Motor neuron (in vitro differentiated cells): Measurements from ENCODE around the gene SYNE2. TPM values are rescaled to one million over a fixed set of nuclear protein-coding genes. Genes with fewer than 3 reads are reported as not detected.
"Not testable (repeated sequence)": the region's sequence is repeated elsewhere in the genome, so short reads cannot be mapped to it uniquely, and the experiment has no call there.

ENCODE experiments used
- ATAC-seq, 8 experiments: fragments of 200-7000 bp; cut with Tn5 transposase; replicated peaks in 6 of 8; 2 replicates each; pipeline ENCODE4 v1.8.0; 2021; ENCODE audit warnings: mild to moderate bottlenecking in 8 of 8, moderate library complexity in 8 of 8
- H3K27ac ChIP-seq, 2 donors: fragments of 250-450 bp; sonication (Bioruptor Pico); 2 replicates each; pipeline ENCODE4 v1.9.0; 2021; ENCODE audit warnings: antibody characterized with exemption in 2 of 2, mild to moderate bottlenecking in 2 of 2, moderate library complexity in 1 of 2
- H3K4me1 ChIP-seq, 2 donors: fragments of 250-450 bp; sonication (Bioruptor Pico); replicated peaks in 1 of 2; 2 replicates each; pipeline ENCODE4 v1.6.1; 2021; ENCODE audit warnings: antibody characterized with exemption in 2 of 2, mild to moderate bottlenecking in 2 of 2, moderate library complexity in 1 of 2
- H3K4me3 ChIP-seq, 5 donors: fragments of 250-450 bp; sonication (Bioruptor Pico); 2 replicates each; pipeline ENCODE4 v1.9.0; 2021; ENCODE audit warnings: antibody characterized with exemption in 5 of 5, mild to moderate bottlenecking in 5 of 5, moderate library complexity in 4 of 5
- WGBS, 10 experiments: fragments of 450-650 bp; shearing (Covaris generic); methylation state at CpG; one replicate each; pipeline ENCODE4 v1.0.0; 2022; 5-methylcytosine and 5-hydroxymethylcytosine counted together
- in situ Hi-C, 9 experiments: fragments of 400-800 bp; cut with MboI; loops; one replicate each; pipeline ENCODE4 v1.15.0; 2021; ENCODE audit warnings: low sequenced_read_pairs in 9 of 9, low pct_unique_long_range_greater_than_20kb in 2 of 9; ENCODE audit not compliant: unreplicated experiment in 9 of 9
- total RNA-seq, 8 experiments: library from RNA; unstranded; fragments of 300-600 nt; gene quantifications; 2 replicates each; pipeline versions ENCODE4 v1.2.3 to v1.2.4, GENCODE V29; 2022

The SYNE2 gene
- total RNA-seq, 8 experiments from 2014 or later, result 3.6 to 51.3 (median 34.2) TPM

- ATAC-seq, H3K27ac ChIP-seq, H3K4me1 ChIP-seq, H3K4me3 ChIP-seq: not testable (repeated sequence)
- no CpG with 5 or more reads among the region's 66 CpGs for WGBS, 10 experiments
- in situ Hi-C loops, result loop anchor here in 1 of 9 experiments (25.0 kb wide), 1 partner anchor 249 kb away; the partner anchor contains the start of gene ESR2
Measured at GRCh38 chr14:64037869-64038745, 185.3 kb downstream of the SYNE2 start.

DNA sequence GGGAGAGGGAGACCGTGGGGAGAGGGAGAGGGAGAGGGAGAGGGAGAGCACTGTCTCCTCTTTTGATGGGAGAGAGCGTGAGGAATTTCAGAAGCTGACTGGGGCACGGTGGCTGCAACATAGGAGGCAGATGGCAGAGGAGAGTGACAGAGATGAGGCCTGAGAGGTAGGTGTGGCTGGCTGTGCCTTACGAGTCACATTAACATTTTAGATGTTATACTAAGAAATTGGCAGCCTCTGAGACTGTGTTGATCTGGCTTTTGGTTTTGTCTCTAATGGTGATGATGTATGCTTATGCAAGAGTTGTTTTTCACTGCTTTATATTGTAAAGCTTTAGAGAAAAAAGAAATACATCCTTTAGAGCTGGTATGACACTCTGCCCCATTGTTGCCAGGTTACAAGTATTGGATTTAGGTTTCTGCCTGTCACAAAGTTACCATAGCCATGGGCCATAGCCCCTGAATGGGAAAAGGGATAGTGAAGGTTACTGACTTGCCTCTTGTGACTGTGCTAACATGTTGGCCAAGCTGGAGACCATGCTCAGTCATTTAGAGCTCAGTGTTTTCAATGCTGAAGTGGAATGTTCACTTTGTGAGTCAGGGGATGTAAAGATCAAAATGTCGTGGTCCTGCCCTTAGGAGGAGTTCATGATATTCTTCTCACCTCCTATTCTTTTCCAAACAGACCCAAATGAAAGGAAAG, 186.2 kb downstream of the SYNE2 start:
- no peak overlapping the region for H3K4me3 ChIP-seq
- ATAC-seq, result peak in 3 of 8 experiments; percentile 65 to 100 (median 99)
- in situ Hi-C loops, result loop anchor here in 1 of 9 experiments (25.0 kb wide), 1 partner anchor 248 kb away; the partner anchor contains the start of gene ESR2
- H3K27ac ChIP-seq, result no peak overlapping the region
- H3K4me1 ChIP-seq, result peaks cover 4 to 5% of the 10 kb centered on the region in 2 donors
- 50 to 100% (median 78%) methylated on average over 1 to 3 of the region's 5 CpGs; no CpG with 5 or more reads in 4 of the 10 experiments for whole genome bisulfite sequencing, 10 experiments

DNA sequence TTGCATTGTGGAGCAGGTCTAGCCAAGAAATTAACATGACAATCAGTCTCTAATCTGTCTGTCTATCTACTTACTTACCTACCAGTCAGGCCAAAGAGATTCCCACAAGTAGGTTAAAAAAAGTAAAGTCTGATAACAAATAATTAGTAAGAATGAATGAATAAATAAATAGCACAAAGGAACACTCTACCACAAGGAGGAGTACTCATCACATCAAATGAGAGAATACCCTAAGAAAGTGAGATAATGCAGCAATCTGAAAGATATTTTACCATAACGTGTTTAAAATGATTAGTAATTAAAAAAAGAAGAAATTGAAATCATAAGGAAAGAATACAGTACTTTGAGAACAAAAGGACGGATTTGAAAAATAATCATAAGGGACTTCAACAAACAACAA, 187.2 kb downstream of the SYNE2 start:
- 48 to 100% (median 95%) methylated on average over 1 to 2 of the region's 2 CpGs for WGBS, 10 experiments
- in situ Hi-C loops, result loop anchor here in 1 of 9 experiments (25.0 kb wide), 1 partner anchor 247 kb away; the partner anchor contains the start of gene ESR2
- no peak for ATAC-seq
- H3K27ac ChIP-seq, result no peak overlapping the region
- no peak overlapping the region for H3K4me3 ChIP-seq
- peaks cover 2 to 5% of the 10 kb centered on the region in 2 donors for H3K4me1 ChIP-seq

GRCh38 chr14:64043296-64043695, 190.5 kb downstream of the SYNE2 start:
- WGBS, 10 experiments, result 83 to 100% (median 98%) methylated on average over 1 to 6 of the region's 6 CpGs; no CpG with 5 or more reads in 1 of the 10 experiments
- not testable (repeated sequence) for H3K4me3 ChIP-seq, ATAC-seq, H3K4me1 ChIP-seq, H3K27ac ChIP-seq
- in situ Hi-C loops, result loop anchor here in 1 of 9 experiments (25.0 kb wide), 1 partner anchor 244 kb away; the partner anchor contains the start of gene ESR2

DNA sequence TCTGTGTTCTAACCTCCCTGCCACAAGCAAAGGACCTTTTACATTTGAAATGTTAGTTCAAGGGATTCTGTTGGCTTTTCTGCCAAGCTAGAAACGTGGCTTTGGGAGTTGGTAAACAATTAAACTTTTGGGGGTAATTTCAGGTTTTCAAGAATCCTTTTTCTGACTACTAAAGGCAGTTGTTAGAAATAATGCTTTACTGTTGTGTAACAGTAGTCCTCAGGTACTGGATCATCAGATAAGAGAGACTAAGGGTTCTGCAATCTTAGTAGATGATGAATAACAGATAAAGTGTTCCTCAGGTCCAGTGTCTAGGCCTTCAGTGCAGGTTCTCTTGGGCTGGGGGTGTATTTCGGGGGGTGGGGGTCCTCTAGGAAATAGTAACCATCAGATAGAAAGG, 192.3 kb downstream of the SYNE2 start:
- in situ Hi-C loops, result loop anchor here in 1 of 9 experiments (25.0 kb wide), 1 partner anchor 242 kb away; the partner anchor contains the start of gene ESR2
- Histone ChIP-seq H3K27ac (no peak overlapping the region), H3K4me1 (no peaks in the 10 kb centered on the region), H3K4me3 (no peak overlapping the region)
- ATAC-seq, result no peak
- 0 to 100% (median 60%) methylated on average over 1 to 2 of the region's 2 CpGs; no CpG with 5 or more reads in 3 of the 10 experiments for WGBS, 10 experiments

GRCh38 chr14:64049616-64050381, 197.0 kb downstream of the SYNE2 start:
- in situ Hi-C loops, result loop anchor here in 1 of 9 experiments (25.0 kb wide), 1 partner anchor 238 kb away; the partner anchor contains the start of gene ESR2
- H3K4me1 ChIP-seq, result no peaks in the 10 kb centered on the region
- no peak for ATAC-seq
- H3K27ac ChIP-seq, result no peak overlapping the region
- H3K4me3 ChIP-seq, result no peak overlapping the region
- WGBS, 10 experiments, result 25 to 100% (median 94%) methylated on average over 1 to 2 of the region's 2 CpGs; no CpG with 5 or more reads in 1 of the 10 experiments

GRCh38 chr14:64053694-64054669, 201.2 kb downstream of the SYNE2 start:
- Histone ChIP-seq H3K4me1 (no peaks in the 10 kb centered on the region), H3K4me3 (no peak overlapping the region), H3K27ac (no peak overlapping the region)
- WGBS, 10 experiments, result 72 to 86% (median 79%) methylated on average over 1 to 10 of the region's 10 CpGs
- in situ Hi-C loops, result no loop called here
- no peak for ATAC-seq

- Histone ChIP-seq H3K4me3 (no peak overlapping the region), H3K4me1 (no peaks in the 10 kb centered on the region), H3K27ac (no peak overlapping the region)
- ATAC-seq, result no peak
- in situ Hi-C loops, result no loop called here
- 74 to 100% (median 100%) methylated on average over 1 to 4 of the region's 6 CpGs; no CpG with 5 or more reads in 5 of the 10 experiments for WGBS, 10 experiments
Measured at GRCh38 chr14:64059454-64060198, 206.8 kb downstream of the SYNE2 start.

GRCh38 chr14:64060199-64060545, 207.4 kb downstream of the SYNE2 start:
- in situ Hi-C loops, result no loop called here
- 71 to 100% (median 90%) methylated on average over 1 of the region's 1 CpG; no CpG with 5 or more reads in 6 of the 10 experiments for WGBS, 10 experiments
- ATAC-seq, result peak in 2 of 8 experiments; percentile 17 to 22

GRCh38 chr14:64060648-64061096, 207.9 kb downstream of the SYNE2 start:
- in situ Hi-C loops, result no loop called here
- ATAC-seq, result peak in 7 of 8 experiments; percentile 18 to 89 (median 62)
- H3K4me3 ChIP-seq, result no peak overlapping the region
- H3K4me1 ChIP-seq, result no peaks in the 10 kb centered on the region
- 47 to 100% (median 90%) methylated on average over 1 to 4 of the region's 5 CpGs; no CpG with 5 or more reads in 3 of the 10 experiments for WGBS, 10 experiments
- no peak overlapping the region for H3K27ac ChIP-seq

More at GRCh38 chr14:64060199-64060545, 207.4 kb downstream of the SYNE2 start:
- Histone ChIP-seq H3K4me3 (no peak overlapping the region), H3K4me1 (no peaks in the 10 kb centered on the region), H3K27ac (no peak overlapping the region)

DNA sequence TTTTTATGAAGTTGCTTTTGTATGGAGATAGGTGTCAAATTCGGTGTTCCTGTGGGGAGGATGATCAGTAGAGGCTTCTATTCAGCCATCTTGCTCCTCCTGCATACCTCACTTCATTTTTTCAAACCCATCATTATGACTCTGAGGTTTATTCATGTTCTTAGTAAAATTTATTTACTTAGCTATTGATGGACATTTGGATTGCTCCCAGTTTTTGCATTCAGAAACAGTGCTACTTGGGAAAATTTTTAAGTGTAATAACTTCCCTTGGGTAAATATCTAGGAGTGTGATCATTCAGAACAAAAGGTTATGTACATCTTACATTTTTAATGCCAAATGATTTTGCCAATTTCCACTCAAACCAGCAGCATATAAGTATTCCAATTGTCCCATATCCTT, 208.3 kb downstream of the SYNE2 start:
- Histone ChIP-seq H3K4me1 (no peaks in the 10 kb centered on the region), H3K4me3 (no peak overlapping the region), H3K27ac (no peak overlapping the region)
- 0 to 100% (median 71%) methylated on average over 1 of the region's 1 CpG; no CpG with 5 or more reads in 3 of the 10 experiments for WGBS, 10 experiments
- no peak for ATAC-seq
- in situ Hi-C loops, result no loop called here
